NT2/D1 (cell line): Measurements from ENCODE around the gene IL12RB1.
"Not testable (repeated sequence)": the region's sequence is repeated elsewhere in the genome, so short reads cannot be mapped to it uniquely, and the experiment has no call there.

Experiments used
- DNase-seq: peaks from one replicate; pipeline ENCODE4 v3.0.0-alpha.2; 2011; ENCODE audit warnings: low read depth, low spot score
- H3K27me3 ChIP-seq: 2 replicates; pipeline ENCODE4 v1.6.0; 2011; ENCODE audit warnings: mild to moderate bottlenecking; ENCODE audit not compliant: insufficient read length, insufficient read depth
- H3K36me3 ChIP-seq: 2 replicates; pipeline ENCODE4 v1.6.1; 2011; ENCODE audit warnings: mild to moderate bottlenecking, low read length, mixed read lengths; ENCODE audit not compliant: insufficient read depth, insufficient read length
- H3K4me1 ChIP-seq: 2 replicates; pipeline ENCODE4 v1.5.1; 2011; ENCODE audit not compliant: insufficient read depth, insufficient read length
- H3K4me3 ChIP-seq: 2 replicates; pipeline ENCODE4 v1.5.1; 2011; ENCODE audit warnings: low read depth; ENCODE audit not compliant: insufficient read length
- H3K9ac ChIP-seq: 2 replicates; pipeline ENCODE4 v1.6.0; 2011; ENCODE audit warnings: low read depth; ENCODE audit not compliant: insufficient read length
- H3K9me3 ChIP-seq: 2 replicates; pipeline ENCODE4 v1.5.1; 2011; ENCODE audit warnings: mild to moderate bottlenecking, low read length; ENCODE audit not compliant: insufficient read depth
- SUZ12 ChIP-seq: IDR thresholded peaks from 2 replicates; pipeline ENCODE4 v1.6.1; 2011; ENCODE audit not compliant: insufficient read length, insufficient read depth; ENCODE audit errors: extremely low read depth
- YY1 ChIP-seq: IDR thresholded peaks from 2 replicates; pipeline ENCODE4 v1.6.1; 2011; ENCODE audit not compliant: insufficient read length, insufficient read depth
- ZNF274 ChIP-seq: IDR thresholded peaks from 2 replicates; pipeline ENCODE4 v1.6.1; 2011; ENCODE audit warnings: mild to moderate bottlenecking, low read depth, low read length

The IL12RB1 gene

GRCh38 chr19:18110609-18111232 lies 24.0 kb upstream of the IL12RB1 start:
- Histone ChIP-seq H3K4me1 (peaks cover 24% of the 10 kb centered on the region), H3K9ac (peak overlapping the region; percentile 74), H3K4me3 (peak overlapping the region; percentile 70), H3K36me3 (no peaks in the 10 kb centered on the region), H3K9me3 (no peaks in the 10 kb centered on the region), H3K27me3 (peaks cover 33% of the 10 kb centered on the region)
- DNase-seq, result no peak
- TF ChIP-seq SUZ12, result no peak
- TF ChIP-seq ZNF274, result no peak
- no peak for TF ChIP-seq YY1

- TF ChIP-seq YY1 (no peak), ZNF274 (no peak)
- no peaks in the 10 kb centered on the region for H3K36me3 ChIP-seq
- H3K4me1 ChIP-seq, result peaks cover 24% of the 10 kb centered on the region
- peak overlapping the region; percentile 74 for H3K9ac ChIP-seq
- no peaks in the 10 kb centered on the region for H3K9me3 ChIP-seq
- DNase-seq, result no peak
- peak overlapping the region; percentile 70 for H3K4me3 ChIP-seq
- peaks cover 33% of the 10 kb centered on the region for H3K27me3 ChIP-seq
Measured at GRCh38 chr19:18109733-18110608, 23.2 kb upstream of the IL12RB1 start.

- Histone ChIP-seq H3K9me3 (no peaks in the 10 kb centered on the region), H3K27me3 (peaks cover 33% of the 10 kb centered on the region), H3K4me3 (peak overlapping the region; percentile 70), H3K9ac (peak overlapping the region; percentile 74), H3K36me3 (no peaks in the 10 kb centered on the region), H3K4me1 (peaks cover 24% of the 10 kb centered on the region)
- TF ChIP-seq ZNF274 (no peak), YY1 (no peak), SUZ12 (no peak)
- no peak for DNase-seq
Measured at GRCh38 chr19:18109341-18109732, 22.6 kb upstream of the IL12RB1 start.

GRCh38 chr19:18108897-18109296 lies 22.2 kb upstream of the IL12RB1 start:
- TF ChIP-seq SUZ12, result no peak
- no peak for TF ChIP-seq ZNF274
- TF ChIP-seq YY1, result no peak
- H3K36me3 ChIP-seq, result no peaks in the 10 kb centered on the region
- peak overlapping the region; percentile 74 for H3K9ac ChIP-seq
- H3K4me3 ChIP-seq, result no peak overlapping the region
- no peak for DNase-seq
- H3K9me3 ChIP-seq, result no peaks in the 10 kb centered on the region
- H3K4me1 ChIP-seq, result peaks cover 24% of the 10 kb centered on the region
- peaks cover 33% of the 10 kb centered on the region for H3K27me3 ChIP-seq

GRCh38 chr19:18107235-18107634 lies 20.5 kb upstream of the IL12RB1 start:
- no peaks in the 10 kb centered on the region for H3K36me3 ChIP-seq
- DNase-seq, result no peak
- no peaks in the 10 kb centered on the region for H3K9me3 ChIP-seq
- peaks cover 33% of the 10 kb centered on the region for H3K27me3 ChIP-seq
- no peak for TF ChIP-seq SUZ12
- H3K4me3 ChIP-seq, result no peak overlapping the region
- peaks cover 18% of the 10 kb centered on the region for H3K4me1 ChIP-seq
- H3K9ac ChIP-seq, result no peak overlapping the region

GRCh38 chr19:18105259-18105658 lies 18.5 kb upstream of the IL12RB1 start:
- H3K36me3 ChIP-seq, DNase-seq, H3K9ac ChIP-seq, H3K9me3 ChIP-seq, H3K4me3 ChIP-seq: not testable (repeated sequence)
- Histone ChIP-seq H3K27me3 (peaks cover 22% of the 10 kb centered on the region), H3K4me1 (peaks cover 17% of the 10 kb centered on the region)

GRCh38 chr19:18104793-18105131 lies 18.0 kb upstream of the IL12RB1 start:
- H3K9ac ChIP-seq, result peak overlapping the region; percentile 42
- peak overlapping the region; percentile 27 for H3K4me3 ChIP-seq
- H3K4me1 ChIP-seq, result peaks cover 17% of the 10 kb centered on the region
- no peak for TF ChIP-seq YY1
- no peak for TF ChIP-seq SUZ12
- TF ChIP-seq ZNF274, result no peak
- peaks cover 17% of the 10 kb centered on the region for H3K27me3 ChIP-seq
- no peaks in the 10 kb centered on the region for H3K36me3 ChIP-seq
- H3K9me3 ChIP-seq, result no peaks in the 10 kb centered on the region
- no peak for DNase-seq
